Mesenteric fat pad (tissue), 1 donor: ENCODE data around the gene MYO3B. TPM values are rescaled to one million over a fixed set of nuclear protein-coding genes. Genes with fewer than 3 reads are reported as not detected.
"Not testable (repeated sequence)": the region's sequence is repeated elsewhere in the genome, so short reads cannot be mapped to it uniquely, and the experiment has no call there.

Experiments
- DNase-seq: peaks from one replicate; pipeline ENCODE4 v3.0.0-alpha.2; 2020; ENCODE audit warnings: low spot score
- total RNA-seq: library from RNA; stranded (reverse); fragmentation: NEBNext Ultra II Directional; extraction: Animal tissue kit (Norgen Biotek cat#: 25700); gene quantifications from one replicate; pipeline ENCODE4 v1.2.1, GENCODE V29; 2021
- donor health status: DM: yes; HTN: yes; CAD: no.

Gene MYO3B
- total RNA-seq, 1 donor from 2014 or later = not detected

DNA sequence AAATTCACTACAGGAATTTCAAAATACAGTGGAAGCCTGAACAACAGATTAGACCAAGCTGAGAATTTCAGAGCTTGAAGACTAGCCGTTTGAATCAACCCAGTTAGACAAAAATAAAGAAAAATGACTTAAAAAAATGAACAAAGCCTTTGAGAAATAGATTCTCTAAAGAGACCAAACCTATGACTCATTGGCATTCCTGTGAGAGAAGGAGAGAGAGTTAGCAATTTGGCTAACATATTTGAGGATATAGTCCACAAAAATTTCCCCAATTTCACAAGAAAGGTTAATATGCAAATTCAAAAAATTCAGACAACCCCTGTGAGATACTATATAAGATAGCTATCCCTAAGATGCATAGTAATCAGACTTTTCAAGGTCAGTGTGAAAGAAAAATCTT is 78.0 kb downstream of the MYO3B start:
- no peak for DNase-seq

DNA sequence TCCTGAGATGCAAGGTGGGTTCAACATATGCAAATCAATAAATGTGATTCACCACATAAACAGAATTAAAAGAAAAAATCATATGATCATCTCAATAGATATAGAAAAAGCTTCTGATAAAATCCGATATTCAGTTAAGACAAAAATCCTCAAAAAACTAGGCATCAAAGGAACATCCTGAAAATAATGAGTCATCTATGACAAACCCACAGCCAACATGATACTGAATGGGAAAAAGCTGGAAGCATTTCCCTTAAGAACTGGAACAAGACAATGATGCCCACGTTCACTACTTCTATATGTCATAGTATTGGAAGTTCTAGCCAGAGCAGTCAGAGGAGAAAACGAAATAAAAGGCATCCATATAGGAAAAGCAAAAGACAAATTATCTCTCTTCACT is 80.4 kb downstream of the MYO3B start:
- no peak for DNase-seq

- DNase-seq = no peak
Measured at GRCh38 chr2:170260188-170260587, 82.2 kb downstream of the MYO3B start.

GRCh38 chr2:170261566-170261965 is 83.6 kb downstream of the MYO3B start:
- DNase-seq = no peak

GRCh38 chr2:170262343-170262742 is 84.4 kb downstream of the MYO3B start:
- DNase-seq = no peak

GRCh38 chr2:170262806-170263205 is 84.9 kb downstream of the MYO3B start:
- no peak for DNase-seq

DNA sequence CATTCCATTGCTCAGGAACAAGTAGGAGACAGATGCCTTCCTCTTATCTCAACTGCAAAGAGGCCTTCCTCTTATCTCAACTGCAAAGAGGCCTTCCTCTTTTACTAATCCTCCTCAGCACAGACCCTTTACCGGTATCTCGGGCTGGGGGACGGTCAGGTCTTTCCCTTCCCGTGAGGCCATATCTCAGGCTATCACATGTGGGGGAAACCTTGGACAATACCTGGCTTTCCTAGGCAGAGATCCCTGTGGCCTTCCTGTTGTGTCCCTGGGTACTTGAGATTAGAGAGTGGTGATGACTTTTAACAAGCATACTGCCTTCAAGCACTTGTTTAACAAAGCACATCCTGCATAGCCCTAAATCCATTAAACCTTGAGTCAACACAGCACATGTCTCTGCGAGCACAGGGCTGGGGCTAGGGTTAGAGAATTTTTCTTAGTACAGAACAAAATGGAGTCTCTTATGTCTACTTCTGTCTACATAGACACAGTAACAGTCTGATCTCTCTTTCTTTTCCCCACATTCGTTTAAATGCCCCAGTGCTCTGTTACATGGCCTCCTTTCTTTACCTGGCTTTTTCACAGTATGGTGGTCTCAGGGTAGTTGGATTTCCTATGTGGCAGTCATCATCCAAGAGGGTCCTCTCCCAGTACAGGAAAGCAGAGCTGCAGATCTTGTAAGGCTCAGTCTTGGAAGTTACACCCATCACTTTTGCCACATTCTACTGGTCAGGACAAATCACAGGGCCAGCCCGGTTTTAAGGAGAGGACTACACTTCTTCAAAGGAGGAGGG is 86.0 kb downstream of the MYO3B start:
- not testable (repeated sequence) for DNase-seq

DNA sequence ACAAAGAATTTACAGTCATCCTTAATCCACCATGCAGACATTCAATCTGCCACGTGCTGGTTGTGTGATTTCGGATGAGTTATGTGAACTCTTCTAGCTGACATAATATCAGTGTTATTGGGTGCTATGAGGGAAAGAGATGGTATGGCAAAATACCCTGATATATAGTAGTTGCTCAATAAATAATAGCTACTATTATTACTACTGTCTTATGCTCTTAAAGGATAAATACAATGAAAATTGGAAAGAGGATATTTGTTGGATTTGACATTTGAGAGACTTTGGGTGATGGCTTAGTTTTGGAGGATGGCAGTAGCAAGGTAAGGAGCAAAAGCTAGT is 86.5 kb downstream of the MYO3B start:
- no peak for DNase-seq

DNA sequence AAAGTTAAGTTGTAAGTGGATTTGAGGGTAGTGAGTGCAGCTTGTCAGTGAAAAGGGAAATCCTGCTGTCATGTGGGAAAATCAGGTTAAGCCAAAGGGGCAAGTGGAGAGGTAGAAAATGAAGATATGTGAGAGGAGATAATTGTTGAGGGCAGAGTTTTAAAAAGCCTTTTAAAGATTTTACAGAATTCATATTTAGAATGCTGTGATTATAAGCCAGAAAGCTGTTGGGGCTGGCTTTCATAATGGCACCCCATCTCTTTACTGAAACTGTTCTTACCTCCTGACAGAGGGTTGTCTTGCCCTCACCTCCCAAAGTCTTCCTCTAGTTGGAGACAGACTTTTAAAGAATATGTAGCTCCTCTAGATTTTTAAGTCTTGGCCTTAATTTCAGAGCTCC is 86.9 kb downstream of the MYO3B start:
- DNase-seq = no peak

DNA sequence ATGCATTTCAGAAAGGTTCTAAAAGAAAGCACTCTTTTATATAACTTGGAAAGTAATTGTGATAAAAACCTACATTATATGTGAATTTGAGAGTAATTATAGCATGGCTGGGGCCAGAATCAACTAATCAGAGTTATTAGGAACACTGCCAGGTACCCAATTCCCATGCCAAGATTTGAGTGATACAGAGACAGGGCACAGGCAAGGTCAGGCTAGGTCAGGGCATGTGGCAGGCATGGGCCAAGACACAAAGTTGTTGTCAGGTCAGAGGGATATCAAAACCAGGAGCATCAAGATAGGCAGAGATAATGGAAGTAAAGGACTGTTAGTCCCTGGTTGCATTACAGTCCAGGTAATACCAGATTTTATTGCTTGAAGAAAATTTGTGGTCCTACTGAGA is 87.4 kb downstream of the MYO3B start:
- DNase-seq = no peak

DNA sequence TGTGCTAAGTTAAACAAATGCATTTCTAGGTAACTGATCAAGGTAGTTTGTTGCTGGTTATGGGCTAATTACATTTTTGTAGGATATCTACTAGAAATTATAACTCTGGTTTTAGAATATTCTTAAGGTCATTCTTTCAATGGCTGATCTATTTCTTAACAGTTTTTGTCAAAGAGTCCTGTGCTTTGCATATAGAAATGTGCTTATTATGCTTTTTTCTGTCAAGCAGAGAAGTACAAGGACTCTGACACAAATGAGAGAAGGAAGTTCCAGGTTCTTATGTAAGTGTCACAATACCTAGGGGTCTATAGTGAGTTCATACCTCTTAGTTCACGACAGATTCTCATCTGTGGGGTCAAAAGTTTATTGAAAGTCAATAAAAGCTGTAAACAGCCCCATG is 88.4 kb downstream of the MYO3B start:
- no peak for DNase-seq

- DNase-seq = no peak
Measured at GRCh38 chr2:170267071-170267470, 89.1 kb downstream of the MYO3B start.

GRCh38 chr2:170270278-170270864 is 92.4 kb downstream of the MYO3B start:
- no peak for DNase-seq

DNA sequence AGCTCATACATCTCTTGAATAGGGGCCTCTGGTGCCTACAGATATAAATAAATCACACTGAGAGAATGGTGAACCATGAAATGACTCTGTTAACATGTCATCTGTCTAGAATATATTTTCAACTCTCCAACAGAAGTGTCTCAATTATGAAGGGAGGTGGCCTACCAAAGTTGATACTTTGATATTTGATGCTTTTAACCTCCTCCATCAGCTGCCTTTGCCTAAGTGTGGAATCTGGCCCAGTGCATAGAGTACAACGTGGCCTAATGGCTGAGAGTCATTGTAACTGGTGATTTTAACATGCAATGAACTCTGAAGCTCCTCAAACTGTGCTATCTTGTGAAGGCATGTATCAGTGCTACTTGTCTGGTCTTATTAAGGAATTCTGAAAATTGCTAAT is 93.4 kb downstream of the MYO3B start:
- DNase-seq = no peak

DNA sequence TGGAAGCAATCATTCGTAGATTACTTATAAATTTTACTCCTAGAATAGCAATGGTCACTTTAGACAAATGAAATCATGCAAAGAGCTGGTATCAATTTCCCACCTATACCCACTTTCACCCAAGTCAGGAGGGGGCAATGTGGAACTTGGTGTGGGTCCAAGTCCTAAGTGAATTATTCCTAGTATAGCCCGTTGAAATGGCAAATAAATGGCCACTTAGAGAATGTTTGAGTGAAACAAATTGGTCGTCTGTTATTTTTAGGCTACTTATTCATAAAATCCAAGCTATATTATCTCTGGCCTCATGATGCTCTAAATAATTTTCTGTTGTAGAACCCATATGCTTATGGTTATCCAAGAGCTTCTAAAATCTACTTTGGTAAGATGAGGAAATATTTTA is 98.1 kb downstream of the MYO3B start:
- no peak for DNase-seq

DNA sequence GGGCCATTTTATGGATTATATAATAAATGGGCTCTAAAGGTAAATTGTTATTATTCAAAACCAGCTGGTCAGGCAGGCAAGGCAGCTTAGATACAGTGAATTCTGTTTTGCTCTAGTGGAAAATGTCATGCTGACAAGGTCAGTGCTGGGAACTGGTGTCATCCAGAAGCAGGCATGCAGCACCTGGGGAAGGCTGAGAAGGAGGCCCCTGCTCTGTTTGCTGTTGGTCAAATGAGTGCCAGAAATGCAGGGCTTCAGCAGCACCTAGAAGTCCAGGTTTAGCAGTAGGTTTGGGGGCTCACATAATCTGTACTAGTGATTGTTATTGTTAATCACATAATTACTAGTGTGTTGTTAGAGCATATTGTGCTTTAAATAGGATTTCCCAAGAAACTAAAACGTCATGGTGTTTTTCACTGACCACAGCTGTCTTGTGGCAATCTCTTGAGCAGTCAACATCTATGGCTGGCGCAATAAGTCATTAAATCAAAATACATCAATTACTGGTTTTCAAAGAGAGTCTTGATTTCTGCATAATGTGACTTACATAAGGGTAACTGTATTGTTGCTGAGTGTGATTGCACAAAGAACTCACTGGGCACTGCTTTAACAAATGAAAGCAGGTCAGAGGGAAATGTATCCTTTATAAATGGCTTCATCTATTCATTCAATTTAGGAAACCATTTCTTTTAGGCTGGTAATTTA is 99.1 kb downstream of the MYO3B start:
- no peak for DNase-seq

DNA sequence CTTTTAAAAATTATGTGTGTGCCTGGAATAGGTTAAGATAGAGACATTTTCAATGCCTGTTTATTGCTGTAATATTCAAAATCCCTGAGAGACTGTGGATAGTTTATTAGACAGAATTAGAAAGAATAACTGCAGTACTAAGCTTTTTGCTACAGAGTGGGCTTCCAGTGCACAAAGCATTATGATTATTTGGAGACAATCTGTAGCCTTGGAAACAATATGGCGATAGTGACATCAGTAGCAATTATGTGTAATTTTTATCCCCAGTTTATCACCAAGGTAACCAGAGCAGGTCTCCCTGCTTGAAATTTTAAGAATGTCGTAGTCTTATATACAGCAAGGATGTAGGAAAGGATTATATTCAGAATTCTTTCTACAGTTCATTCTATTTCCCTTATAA is 100.0 kb downstream of the MYO3B start:
- no peak for DNase-seq

GRCh38 chr2:170279615-170280014 is 101.7 kb downstream of the MYO3B start:
- DNase-seq = not testable (repeated sequence)

DNA sequence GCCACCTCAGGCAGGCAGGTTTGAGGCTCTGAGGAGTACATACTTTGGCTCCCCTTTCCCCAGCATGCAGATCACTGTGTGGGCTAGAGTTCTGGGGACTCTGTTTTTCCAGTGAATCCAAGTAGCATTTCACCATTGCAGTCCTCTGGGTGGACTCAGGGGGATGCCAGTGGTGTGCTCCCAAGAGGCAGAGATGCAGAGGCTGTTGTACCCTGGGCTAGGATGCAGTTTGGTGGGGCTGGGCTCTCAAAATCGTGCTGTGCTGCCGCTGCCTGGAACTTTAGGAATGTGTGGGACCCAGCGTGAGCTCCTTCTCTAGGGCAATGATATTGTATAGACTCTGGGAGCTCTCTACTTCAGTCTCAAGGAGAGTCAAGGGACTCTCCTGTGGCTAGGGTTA is 104.9 kb downstream of the MYO3B start:
- no peak for DNase-seq

DNA sequence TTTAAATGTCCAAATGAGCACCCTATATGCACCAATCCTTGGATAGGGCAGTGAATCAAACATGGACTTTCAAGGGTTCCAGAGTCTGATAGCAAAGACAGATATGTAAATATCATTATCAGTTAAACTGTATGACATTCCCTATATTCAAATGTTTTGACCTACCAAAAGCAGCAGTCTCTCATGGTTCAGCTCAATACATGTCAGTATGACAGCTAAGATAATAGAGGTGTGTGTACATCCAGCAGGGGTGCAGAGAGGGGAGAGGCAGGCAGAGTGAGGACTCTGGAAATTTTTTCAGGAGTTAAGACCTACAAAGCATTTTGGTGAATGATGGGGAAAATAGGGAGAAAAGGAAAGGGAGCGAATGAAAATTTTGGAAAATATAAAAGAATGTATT is 106.3 kb downstream of the MYO3B start:
- DNase-seq = no peak

GRCh38 chr2:170288859-170289258 is 110.9 kb downstream of the MYO3B start:
- no peak for DNase-seq

GRCh38 chr2:170291474-170291873 is 113.5 kb downstream of the MYO3B start:
- DNase-seq = no peak

GRCh38 chr2:170292415-170292814 is 114.5 kb downstream of the MYO3B start:
- DNase-seq = no peak
